Putamen (tissue), 1 donor: ENCODE data around the gene ABR.

Source experiments
- DNase-seq: peaks from one replicate; pipeline ENCODE4 v3.0.0-alpha.2; 2016; ENCODE audit warnings: low spot score

ABR gene

DNA sequence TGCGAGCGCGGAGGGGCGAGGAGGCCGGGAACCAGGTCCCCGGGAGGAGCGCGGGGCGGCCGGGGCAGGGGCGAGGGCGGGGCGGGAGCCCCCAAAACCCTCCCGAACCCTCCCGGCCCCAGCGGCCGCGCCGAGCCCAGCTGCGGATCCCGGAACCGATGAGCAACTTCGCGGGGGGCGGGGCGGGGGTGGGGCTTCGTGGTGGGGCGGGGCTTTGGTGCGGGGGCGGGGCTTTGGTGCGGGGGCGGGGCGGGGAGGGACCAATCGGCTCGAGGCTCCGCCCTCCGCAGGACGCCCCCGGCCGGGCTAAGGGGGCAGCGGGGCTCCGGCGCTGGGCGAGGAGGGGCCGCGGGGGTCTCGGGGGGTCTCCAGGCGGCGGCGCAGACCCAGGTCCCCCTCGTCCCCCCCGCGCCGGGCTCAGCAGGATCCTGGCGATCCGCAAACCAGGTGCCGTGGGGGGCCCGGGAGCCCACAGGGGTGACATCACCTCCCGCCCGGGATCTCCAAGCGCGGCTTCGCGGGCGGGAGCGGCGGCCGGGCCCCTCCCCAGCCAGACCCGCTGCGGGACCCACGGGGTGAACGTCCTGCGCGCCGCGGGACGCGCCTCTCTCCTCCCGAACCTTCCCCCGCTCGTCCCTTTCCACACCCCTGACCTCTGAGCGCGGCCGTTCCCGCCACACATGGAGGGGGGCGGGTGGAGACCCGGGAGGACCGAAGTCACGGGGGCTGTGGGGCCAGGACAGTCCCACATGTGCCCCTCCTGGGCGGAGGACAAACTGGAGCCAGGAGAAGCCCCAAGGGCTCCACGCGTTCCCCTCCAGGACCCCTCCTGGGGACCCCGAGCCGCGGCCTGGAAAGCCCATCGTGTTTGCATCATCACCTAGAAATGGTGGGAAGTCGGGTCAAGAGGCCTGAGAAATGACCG lies at the start of gene ABR:
TSS of gene ABR (minus strand) at position 164 of the 925 bp plus-strand sequence. CDS start 254 bp downstream, outside the sequence.
- no peak for DNase-seq

DNA sequence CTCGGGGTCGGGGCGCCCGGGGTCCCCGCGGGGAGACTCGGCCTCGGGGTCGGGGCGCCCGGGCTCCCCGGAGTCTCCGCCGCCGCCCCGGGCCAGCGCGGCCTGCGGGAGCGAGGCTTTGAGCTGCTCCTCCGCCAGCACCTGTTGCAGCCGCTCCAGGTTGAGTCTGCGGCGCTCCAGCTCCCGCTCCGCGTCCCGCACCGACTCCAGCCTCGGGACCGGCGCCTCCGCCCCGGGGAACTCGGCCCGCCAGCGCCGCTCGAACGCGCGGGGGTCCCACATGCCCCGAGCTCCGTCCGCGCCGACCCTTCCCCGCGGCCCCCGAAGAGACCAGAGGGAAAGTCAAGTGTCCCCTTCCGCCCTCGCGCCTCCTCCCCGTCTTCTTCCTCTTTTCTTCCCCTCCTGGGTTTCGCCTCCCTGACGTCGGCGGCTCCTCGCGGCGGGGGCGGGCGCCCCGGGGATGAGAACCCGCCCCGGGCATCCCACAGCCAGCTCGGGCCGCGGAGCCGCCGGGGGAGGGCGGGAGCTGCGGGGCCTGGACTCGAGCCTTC lies 49.6 kb upstream of the ABR start:
- no peak for DNase-seq

DNA sequence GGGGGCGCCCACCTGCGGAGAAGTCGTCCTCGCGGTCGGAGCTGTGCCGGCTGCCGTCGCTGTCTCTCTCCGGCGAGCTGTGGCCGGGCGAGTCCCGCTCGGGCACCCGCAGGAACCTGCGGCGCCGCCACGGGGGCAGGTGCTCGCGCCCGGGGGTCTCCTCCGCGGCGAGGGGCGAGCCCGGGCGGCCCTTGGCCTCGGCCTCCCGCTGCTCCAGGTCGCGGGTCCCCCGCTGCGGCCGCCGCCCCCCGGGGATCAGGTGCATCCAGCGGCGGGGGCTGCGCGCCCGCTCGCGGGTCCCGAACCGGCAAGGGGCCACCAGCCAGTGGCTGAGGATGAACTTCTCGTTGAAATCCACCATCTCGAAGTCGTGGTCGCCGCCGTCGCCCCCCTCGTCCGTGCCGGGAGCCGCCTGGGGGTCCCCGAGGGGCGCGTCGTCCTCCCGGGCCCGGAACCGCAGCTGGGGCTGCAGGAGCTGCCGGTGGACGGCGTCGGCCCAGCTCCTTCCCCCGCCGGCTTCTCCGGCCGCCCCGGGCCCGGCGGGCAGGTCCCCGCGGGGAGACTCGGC lies 49.1 kb upstream of the ABR start:
- no peak for DNase-seq

DNA sequence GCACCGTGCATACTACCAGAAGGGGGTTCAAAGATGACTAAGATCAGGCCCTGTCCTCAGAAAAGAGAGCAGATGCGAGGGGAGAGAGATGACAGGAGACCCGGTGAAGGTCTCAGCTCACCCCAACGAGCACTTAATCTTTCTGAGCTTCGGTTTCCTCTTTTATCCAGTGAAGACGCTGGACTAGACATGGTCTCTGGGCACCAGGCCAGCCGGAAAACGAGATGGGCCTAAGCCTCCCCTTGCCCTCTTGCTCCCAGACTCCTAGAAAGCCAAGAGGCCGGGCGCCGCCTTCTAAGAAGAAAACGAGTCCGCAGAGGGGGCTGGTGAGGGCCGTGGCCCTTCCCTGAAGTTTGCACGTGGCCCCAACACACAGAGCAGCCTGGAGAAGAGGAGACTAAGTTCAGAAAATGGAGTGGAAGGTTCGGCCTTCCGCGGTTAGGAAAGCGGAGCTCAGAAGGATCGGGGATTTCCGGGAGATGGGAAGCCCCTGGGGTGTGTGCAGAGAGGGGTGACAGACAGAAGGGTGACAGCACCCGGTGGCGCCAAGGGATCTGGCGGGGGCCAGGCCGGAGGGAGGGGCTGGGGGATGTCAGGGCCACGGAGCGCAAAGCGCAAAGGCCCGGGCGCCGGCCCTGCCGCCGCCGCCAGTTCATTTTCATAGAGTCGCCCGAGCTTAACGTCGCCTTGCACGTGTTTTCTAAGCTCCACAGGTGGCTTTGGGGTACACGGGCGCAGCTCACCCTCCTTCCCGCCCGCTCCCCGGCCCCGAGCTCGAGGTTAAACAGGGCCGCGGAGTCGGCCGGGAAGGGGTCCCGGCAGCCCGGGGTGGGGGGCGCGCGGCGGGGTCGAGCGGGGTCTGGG lies 48.4 kb upstream of the ABR start:
- DNase-seq: no peak

DNA sequence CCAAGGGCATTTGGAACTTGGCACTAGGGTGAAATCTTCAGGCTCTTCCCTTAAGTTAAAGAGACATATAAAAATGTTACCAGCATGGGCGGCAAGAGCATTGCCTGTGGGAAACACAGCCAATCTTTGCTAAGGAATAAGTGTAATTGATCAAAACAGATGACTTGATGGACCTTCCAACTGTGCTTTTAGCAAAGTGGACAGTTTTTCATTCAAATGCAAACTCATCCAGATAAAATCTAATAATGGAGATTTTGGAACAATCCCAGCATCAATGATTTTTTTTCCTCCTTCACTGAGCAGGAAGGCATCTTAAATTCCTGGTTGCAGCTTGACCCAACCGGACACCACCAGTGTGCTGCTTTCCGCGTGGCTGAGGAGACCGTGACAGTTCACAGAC lies 47.6 kb upstream of the ABR start:
- no peak for DNase-seq

DNA sequence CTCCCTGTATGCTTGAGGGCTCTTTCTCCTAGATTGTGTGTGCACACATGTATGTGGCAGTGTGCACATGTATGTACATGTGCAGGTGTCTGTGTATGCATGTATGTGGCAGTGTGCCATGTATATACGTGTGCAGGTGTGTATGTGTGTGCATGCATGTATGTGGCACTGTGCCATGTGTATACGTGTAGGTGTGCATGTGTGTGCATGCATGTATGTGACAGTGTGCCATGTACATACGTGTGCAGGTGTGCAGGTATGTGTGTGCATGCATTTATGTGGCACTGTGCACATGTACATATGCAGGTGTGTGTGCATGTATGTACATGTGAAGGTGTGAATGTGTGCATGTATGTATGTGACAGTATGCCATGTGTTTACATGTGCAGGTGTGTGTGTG lies 46.5 kb upstream of the ABR start:
- DNase-seq: no peak

DNA sequence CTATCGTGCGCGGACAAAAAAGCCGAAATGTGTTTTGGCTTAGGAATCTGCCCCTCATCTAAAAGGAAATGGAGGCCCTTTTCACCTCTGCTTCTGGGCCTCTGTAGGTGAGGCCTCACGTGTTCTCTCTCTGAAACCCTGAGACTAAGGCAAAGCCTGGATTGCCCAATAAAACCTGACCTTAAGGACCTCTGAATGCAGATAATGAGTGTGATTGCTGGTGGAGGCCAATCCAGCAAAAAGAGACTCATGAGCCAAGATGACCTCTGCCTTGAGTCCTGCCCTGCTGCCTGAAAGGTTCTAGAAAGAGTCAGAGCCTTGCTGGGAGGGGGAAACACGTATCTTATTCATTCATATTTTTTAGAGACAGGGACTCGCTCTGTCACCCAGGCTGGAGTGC lies 44.5 kb upstream of the ABR start:
- no peak for DNase-seq

DNA sequence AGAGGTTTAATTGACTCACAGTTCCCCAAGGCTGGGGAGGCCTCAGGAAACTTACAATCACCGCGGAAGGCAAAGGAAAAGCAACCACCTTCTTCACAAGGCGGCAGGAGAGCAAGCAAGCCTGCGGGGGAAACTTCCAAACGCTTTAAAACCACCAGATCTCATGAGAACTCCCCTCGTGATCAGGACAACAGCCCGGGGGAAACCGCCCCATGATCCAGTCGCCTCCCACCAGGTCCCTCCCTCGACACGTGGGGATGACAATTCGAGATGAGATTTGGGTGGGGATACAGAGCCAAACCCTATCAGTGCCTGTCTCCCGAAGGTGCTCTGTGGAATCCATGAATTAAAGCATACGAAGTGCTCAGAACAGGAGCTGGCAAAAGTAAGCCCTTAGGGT lies 43.9 kb upstream of the ABR start:
- no peak for DNase-seq

DNA sequence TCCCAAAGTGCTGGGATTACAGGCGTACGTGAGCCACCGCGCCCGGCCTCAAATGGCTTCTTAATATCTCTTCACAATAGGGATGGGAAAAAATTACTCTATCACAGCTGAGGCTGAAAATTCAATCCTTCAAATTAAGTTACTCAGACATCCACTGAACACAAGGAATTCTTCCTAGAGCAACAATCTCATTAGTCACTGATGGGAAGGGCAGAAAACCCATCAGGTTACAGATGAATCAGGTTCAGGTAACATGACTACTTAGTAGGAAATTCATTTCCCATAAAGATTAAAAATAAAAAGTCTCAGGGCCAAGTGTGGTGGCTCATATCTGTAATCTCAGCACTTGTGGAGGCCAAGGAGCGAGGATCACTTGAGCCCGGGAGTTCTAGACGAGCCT lies 42.5 kb upstream of the ABR start:
- DNase-seq: no peak

DNA sequence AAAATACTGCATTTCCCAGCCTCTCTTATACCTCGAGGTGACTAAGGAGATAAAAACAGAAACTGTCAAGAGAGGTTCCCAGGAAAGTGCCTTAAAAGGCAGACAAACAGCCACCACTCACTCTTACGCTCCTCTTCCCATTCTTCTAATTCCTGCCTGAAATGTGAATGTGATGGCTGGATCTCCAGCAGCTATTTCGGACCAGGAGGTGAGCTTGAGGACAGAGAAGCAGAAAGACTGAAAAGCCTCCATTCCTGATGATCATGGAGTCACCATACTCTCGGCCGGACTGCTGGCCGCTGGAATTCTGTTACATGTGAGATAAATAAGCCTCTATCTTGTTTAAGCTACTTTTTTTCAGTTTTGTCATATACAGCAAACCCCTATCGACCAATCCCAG lies 41.4 kb upstream of the ABR start:
- no peak for DNase-seq

DNA sequence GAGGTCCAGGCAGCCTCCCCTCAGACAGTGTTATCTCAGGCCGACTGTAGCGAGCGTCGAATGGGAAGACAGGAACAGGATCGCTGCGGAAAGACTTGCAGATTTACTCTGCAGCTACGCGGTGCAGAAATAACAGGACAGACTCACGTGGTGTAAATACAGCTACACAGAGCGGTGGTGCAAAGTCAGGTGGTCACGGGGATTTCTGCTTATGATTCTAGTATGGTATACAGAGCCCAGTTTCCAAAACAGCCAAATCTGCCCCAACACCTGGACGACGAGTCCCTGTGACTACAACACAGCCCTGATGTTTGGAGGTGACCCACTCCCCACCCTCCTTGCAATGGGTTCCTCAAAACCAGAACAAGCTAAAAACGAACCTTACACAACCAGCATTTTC lies 40.6 kb upstream of the ABR start:
- no peak for DNase-seq

DNA sequence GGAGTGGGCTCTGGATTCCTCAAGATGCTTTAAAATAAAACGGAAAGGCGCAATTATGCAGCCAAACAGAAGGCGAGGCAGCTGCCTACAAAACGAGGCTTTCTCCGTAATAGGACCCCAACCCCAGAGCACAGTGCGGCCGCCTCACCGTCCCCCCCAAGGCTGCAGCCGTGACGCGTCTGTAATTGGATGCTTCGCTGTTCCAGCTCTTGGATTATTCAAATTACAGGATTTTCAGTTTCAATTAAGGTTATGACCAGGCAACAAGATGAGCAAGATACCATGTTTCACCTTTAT lies 37.3 kb upstream of the ABR start:
- DNase-seq: no peak

DNA sequence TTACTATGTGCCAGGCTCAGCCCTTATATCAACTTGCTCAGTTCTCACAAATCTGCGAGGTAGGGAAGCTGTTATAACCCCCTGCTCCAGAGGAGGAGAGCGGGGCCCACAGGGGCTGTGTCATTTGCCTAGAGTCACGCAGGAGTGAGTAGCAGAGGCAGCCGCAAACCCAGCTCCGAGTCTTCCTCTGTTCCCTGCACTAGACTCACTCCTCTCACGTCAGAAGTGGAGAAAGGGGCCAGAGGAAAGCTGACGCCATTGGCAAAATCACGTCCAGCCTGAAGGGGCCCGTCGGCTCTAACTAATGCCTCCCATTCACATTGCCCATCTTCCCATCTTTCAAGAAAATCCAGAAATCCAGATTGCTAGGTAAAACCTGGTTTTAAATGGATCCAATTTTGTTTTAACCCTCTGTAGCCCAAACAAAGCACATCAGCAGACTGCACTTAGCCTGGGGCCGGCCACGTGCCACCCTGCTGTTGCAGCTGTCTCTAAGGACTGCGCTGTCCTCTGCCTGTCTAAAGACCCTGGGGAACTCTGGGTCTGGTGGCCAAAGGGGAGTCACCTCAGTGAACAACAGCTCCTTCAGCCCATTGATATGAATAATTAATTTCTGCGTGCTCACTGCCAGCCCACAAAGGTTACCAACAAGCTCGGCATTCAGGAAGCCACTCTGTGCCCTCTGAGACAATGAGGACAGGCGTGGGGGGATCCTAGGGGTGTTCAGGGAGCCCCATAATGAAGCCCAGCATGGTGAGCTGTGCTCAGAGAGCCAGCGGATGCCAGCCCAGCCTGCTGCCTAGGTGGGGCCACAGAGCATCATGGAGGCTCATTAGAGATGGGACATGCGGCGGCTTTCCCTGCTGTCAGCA lies 36.7 kb upstream of the ABR start:
- DNase-seq: no peak

DNA sequence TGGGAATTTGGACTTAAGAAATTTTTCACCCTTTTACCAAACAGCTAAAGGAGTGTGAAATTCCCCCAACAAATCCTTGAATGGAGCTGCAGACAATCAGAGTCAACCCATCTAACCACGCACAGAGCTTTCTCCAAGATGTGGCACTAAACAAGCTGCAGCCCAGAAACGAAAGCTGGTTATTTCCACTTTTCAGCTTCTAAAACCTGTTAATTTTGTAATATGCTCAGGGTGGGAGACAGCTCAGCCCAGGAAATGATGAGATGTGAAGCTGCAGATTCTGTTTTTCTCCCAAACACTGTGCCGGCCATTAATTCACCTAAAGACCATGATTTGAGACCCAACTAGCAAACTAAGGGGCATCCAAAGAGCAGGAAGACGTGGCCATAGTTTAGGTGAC lies 33.2 kb upstream of the ABR start:
- DNase-seq: no peak

DNA sequence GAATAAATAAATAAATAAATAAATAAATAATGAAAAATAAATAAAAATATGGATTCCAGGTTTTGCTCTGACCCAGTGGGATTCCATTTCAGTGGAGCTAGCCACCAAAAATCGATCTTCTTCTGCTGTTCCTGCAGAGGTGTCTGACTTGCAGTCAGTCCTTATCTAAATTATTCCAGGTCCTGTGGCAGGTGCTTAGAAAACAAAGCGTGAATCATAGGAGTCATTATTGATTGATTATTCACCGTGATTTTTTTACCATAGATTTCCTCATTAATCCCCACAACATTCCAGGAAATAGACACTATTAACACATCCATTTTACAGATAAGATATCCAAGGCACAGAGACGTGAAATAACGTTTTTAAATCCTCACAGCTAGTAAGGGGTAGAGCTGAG lies 31.5 kb upstream of the ABR start:
- DNase-seq: no peak

DNA sequence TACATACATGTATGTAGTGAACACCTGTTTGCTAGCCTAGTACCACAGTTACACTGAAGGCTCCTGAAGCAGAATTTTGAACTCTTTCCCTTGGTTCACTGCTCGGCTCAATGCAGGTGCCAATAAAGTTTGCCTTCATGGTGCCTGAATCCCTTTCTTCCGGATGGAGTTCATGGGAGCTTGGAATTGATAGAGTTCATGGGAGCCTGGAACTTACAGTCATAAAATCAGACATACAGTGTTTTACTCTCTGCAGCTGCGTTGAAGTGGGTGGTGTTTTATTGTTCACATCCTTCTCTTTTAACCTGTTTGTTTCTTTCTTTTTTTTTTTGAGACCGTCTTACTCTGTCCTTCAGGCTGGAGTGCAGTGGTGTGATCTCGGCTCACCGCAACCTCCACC lies 29.2 kb upstream of the ABR start:
- DNase-seq: no peak

DNA sequence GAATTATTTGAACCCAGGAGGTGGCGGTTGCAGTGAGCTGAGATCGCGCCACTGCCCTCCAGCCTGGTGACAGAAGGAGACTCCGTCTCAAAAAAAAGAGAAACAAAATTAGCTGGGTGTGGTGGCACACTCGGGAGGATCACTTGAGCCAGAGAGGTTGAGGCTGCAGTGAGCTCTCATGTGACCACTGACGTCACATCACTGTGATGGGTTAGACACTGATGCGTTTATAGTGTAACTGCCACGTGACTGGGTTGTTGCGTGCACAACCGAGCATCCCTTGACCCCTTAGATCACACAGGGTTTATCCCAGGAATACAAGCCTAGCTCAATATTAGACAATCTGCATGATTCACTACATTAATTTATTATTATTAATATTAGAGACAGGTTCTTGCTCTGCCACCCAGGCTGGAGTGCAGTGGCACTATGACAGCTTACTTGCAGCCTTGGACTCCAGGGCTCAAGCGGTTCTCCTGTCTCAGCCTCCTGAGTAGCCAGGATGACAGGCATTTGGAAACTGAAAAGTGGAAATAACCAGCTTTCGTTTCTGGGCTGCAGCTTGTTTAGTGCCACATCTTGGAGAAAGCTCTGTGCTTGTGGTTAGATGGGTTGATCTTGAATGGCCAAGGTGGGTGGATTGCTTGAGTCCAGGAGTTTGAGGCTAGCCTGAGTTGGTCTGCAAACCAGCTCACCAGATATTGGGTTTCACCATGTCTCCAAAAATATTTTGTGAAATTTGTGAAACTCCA lies 26.4 kb upstream of the ABR start:
- no peak for DNase-seq

DNA sequence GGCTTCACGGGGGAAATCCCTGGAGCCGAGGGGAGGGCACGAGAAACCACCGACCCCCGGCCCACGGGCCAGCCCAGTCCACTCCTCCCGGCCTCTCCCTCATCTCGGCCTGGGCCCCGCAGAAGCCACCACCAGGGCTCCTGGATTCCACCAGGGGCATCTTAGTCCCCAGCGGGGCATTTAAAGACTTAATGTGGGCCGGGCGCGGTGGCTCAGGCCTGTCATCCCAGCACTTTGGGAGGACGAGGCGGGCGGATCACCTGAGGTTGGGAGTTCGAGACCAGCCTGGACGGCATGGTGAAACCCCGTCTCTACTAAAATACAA lies 24.1 kb upstream of the ABR start:
- no peak for DNase-seq

DNA sequence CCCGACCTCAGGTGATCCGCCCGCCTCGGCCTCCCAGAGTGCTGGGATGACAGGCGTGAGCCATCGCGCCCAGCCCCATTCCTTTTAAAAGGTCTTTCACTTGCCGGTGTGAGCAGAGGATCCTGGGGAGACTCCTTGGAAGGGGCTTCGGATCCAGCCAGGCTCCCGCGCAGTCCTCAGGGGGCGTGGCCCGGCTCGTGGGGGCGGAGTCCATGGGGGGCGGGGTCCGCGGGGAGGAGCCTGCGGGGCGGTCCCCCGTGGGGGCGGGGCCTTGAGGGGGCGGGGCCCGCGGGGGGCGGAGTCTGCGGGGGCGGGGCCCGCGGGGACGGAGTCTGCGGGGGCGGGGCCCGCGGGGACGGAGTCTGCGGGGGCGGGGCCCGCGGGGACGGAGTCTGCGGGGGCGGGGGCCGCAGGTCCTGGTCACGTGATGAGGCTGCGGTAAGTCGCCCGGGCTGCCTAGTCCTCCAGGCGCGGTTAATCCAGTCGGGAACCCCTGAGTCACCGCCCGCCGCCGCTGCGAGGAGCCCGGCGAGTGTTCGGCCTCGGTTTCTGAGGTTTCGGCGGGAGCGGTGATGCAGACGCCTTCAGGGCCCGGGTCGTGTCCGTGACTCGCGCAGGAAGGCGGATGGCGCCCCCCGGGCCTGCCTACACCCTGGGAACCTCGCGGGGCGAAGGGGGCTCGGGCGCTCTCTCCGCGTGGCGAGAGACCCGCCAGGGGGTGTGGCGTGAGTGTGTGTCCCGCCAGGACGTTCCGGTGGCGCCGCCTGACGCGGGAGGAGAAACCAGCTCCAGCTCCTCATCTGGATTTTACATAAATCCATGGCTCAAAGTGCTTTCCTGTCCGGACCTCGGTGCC lies 23.6 kb upstream of the ABR start:
- no peak for DNase-seq

DNA sequence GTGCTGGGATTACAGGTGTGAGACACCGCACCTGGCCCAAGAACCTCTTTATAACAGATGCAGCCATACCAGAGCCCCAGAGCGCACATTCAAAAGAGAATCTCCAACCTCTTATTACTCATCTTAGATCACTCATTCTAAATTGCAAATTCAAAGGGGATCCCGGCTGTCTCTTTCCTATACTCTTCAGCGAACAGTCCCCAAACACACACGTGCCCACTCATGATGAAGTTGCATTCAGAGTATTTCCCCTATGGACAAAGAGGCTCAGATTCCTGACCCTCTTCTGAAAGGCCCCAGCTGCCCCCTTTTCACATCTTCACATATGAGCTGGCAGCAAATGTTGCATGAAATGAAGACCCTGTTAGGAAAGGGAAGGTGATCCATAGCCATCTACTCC lies 22.5 kb upstream of the ABR start:
- DNase-seq: no peak
